ENCODE results near the gene CILP. TPM values are rescaled to one million over a fixed set of nuclear protein-coding genes. Genes with fewer than 3 reads are reported as not detected.

Gene CILP
- total and polyA plus RNA-seq, 2 donors from 2014 or later = 0.37 to 1.5 TPM

- Histone ChIP-seq H3K36me3 (ENCODE audit: control insufficient read depth in 2 of 3, insufficient read depth in 3 of 3, low read length in 3 of 3) (no peaks in the 10 kb centered on the region), H3K27me3 (ENCODE audit: control insufficient read depth, insufficient read depth, low read length) (no peaks in the 10 kb centered on the region), H3K27ac (ENCODE audit: low read depth in 2 of 2, low read length in 2 of 2) (no peak overlapping the region), H3K9ac (ENCODE audit: low read length in 3 of 3) (no peak overlapping the region), H3K4me1 (ENCODE audit: control insufficient read depth in 2 of 3, insufficient read depth in 2 of 3, low read depth in 1 of 3, low read length in 3 of 3) (no peaks in the 10 kb centered on the region), H3K9me3 (ENCODE audit: control insufficient read depth in 2 of 3, insufficient read depth in 1 of 3, low read length in 3 of 3) (no peaks in the 10 kb centered on the region), H3K4me3 (ENCODE audit: low read length in 3 of 3) (no peak overlapping the region)
- no peak for TF ChIP-seq CTCF (IDR thresholded peaks at IDR 0.05; ENCODE audit: borderline replicate concordance, extremely low read depth, insufficient read depth)
- intact Hi-C loops (cut with DNase I) = loop anchor here (10.0 kb wide), 1 partner anchor 78 kb away; no protein-coding TSS in a partner anchor
- DNase-seq (no peak), FAIRE-seq (no peak)
Observed at GRCh38 chr15:65196637-65197336, 14.5 kb downstream of the CILP start.

GRCh38 chr15:65195548-65195923, 15.7 kb downstream of the CILP start:
- Histone ChIP-seq H3K4me1 (ENCODE audit: control insufficient read depth in 2 of 3, insufficient read depth in 2 of 3, low read depth in 1 of 3, low read length in 3 of 3) (no peaks in the 10 kb centered on the region), H3K36me3 (ENCODE audit: control insufficient read depth in 2 of 3, insufficient read depth in 3 of 3, low read length in 3 of 3) (no peaks in the 10 kb centered on the region), H3K27ac (ENCODE audit: low read depth in 2 of 2, low read length in 2 of 2) (no peak overlapping the region), H3K27me3 (ENCODE audit: control insufficient read depth, insufficient read depth, low read length) (no peaks in the 10 kb centered on the region), H3K9ac (ENCODE audit: low read length in 3 of 3) (no peak overlapping the region), H3K9me3 (ENCODE audit: control insufficient read depth in 2 of 3, insufficient read depth in 1 of 3, low read length in 3 of 3) (no peaks in the 10 kb centered on the region), H3K4me3 (ENCODE audit: low read length in 3 of 3) (no peak overlapping the region)
- TF ChIP-seq CTCF (IDR thresholded peaks at IDR 0.05; ENCODE audit: borderline replicate concordance, extremely low read depth, insufficient read depth) = no peak
- intact Hi-C loops (cut with DNase I) = loop anchor here (10.0 kb wide), 1 partner anchor 79 kb away; no protein-coding TSS in a partner anchor
- no peak for FAIRE-seq
- no peak for DNase-seq

GRCh38 chr15:65194826-65195547, 16.3 kb downstream of the CILP start:
- Histone ChIP-seq H3K36me3 (ENCODE audit: control insufficient read depth in 2 of 3, insufficient read depth in 3 of 3, low read length in 3 of 3) (no peaks in the 10 kb centered on the region), H3K4me1 (ENCODE audit: control insufficient read depth in 2 of 3, insufficient read depth in 2 of 3, low read depth in 1 of 3, low read length in 3 of 3) (no peaks in the 10 kb centered on the region), H3K27me3 (ENCODE audit: control insufficient read depth, insufficient read depth, low read length) (no peaks in the 10 kb centered on the region), H3K9ac (ENCODE audit: low read length in 3 of 3) (no peak overlapping the region), H3K9me3 (ENCODE audit: control insufficient read depth in 2 of 3, insufficient read depth in 1 of 3, low read length in 3 of 3) (no peaks in the 10 kb centered on the region), H3K27ac (ENCODE audit: low read depth in 2 of 2, low read length in 2 of 2) (no peak overlapping the region), H3K4me3 (ENCODE audit: low read length in 3 of 3) (no peak overlapping the region)
- FAIRE-seq = no peak
- DNase-seq = no peak
- intact Hi-C loops (cut with DNase I) = loop anchor here (10.0 kb wide), 1 partner anchor 80 kb away; no protein-coding TSS in a partner anchor
- TF ChIP-seq CTCF (IDR thresholded peaks at IDR 0.05; ENCODE audit: borderline replicate concordance, extremely low read depth, insufficient read depth) = no peak

Data from kidney (tissue), 14 donors.